ENCODE results near the gene C3orf80.

DNA sequence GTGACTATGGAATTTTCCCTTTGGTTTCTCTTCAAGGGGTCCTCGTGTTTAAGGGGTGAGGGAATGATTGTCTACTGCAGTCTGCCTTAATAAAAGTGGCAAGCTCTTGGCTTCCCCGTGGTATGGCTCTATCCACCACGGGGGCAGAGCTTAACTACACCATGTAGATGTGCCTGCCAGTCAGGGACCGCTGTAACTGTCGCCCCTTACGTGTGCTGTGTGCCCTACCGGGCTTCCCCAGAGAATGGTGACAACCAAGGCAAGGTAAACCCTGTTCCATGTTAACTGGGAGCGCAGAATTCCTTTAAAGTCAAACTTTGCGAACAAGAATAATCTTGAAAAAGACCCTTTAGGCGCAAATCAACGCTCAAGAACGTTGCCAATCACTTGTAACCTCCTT, 966 bp upstream of the C3orf80 start:
- no peak for TF ChIP-seq CTCF (conservative IDR thresholded peaks at IDR 0.05; ENCODE audit: low read depth, low read length)
- TF ChIP-seq EZH2 (IDR thresholded peaks at IDR 0.05; ENCODE audit: borderline replicate concordance, low read depth, low read length, poor library complexity, severe bottlenecking): no peak
